Measurements from ENCODE around the gene PLBD1. TPM values are rescaled to one million over a fixed set of nuclear protein-coding genes. Genes with fewer than 3 reads are reported as not detected.

PLBD1 gene, protein sequence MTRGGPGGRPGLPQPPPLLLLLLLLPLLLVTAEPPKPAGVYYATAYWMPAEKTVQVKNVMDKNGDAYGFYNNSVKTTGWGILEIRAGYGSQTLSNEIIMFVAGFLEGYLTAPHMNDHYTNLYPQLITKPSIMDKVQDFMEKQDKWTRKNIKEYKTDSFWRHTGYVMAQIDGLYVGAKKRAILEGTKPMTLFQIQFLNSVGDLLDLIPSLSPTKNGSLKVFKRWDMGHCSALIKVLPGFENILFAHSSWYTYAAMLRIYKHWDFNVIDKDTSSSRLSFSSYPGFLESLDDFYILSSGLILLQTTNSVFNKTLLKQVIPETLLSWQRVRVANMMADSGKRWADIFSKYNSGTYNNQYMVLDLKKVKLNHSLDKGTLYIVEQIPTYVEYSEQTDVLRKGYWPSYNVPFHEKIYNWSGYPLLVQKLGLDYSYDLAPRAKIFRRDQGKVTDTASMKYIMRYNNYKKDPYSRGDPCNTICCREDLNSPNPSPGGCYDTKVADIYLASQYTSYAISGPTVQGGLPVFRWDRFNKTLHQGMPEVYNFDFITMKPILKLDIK
- 10 to 100 TPM in 1 of 4 donors, 1 to 10 TPM in 3; 4.1 to 18.7 (median 6.6) TPM for total RNA-seq

GRCh38 chr12:14567351-14568162 is at the start of gene PLBD1:
TSS of gene PLBD1 (minus strand) at chr12:14567883. CDS start at chr12:14567696, 187 bp downstream.
- 8% methylated on average over 43 of the region's 76 CpGs for WGBS

GRCh38 chr12:14614704-14615121 is 47.0 kb upstream of the PLBD1 start:
- intact Hi-C loops (cut with DNase I): no loop called here
- 57% methylated on average over 3 of the region's 3 CpGs for WGBS
- peaks cover 0 to 3% (median 0%) of the 10 kb centered on the region in 4 donors for H3K9me3 ChIP-seq
- no peak for DNase-seq (ENCODE audit: extremely low spot score)
- H3K4me3 ChIP-seq: no peak overlapping the region
- no peak for TF ChIP-seq POLR2AphosphoS5 (IDR thresholded peaks at IDR 0.05)
- H3K27ac ChIP-seq (replicated peaks in 1 of 4): no peak overlapping the region
- no peaks in the 10 kb centered on the region for H3K36me3 ChIP-seq
- peaks cover 13 to 20% (median 17%) of the 10 kb centered on the region in 4 donors for H3K4me1 ChIP-seq
- no peaks in the 10 kb centered on the region for H3K27me3 ChIP-seq

More at GRCh38 chr12:14567351-14568162, at the start of gene PLBD1:
- DNase-seq (ENCODE audit: extremely low spot score): no peak
- peaks cover 0 to 21% (median 14%) of the 10 kb centered on the region in 4 donors for H3K4me1 ChIP-seq
- peak within 1 kb of the TSS; percentile 65 to 74 (median 67) for H3K4me3 ChIP-seq
- no peaks in the 10 kb centered on the region for H3K9me3 ChIP-seq
- TF ChIP-seq POLR2A (IDR thresholded peaks at IDR 0.05; ENCODE audit: low read depth) (peak; percentile 36), EP300 (IDR thresholded peaks at IDR 0.05) (no peak), POLR2AphosphoS5 (IDR thresholded peaks at IDR 0.05) (peak; percentile 14 to 39)
- TF ChIP-seq, protein P1, sequence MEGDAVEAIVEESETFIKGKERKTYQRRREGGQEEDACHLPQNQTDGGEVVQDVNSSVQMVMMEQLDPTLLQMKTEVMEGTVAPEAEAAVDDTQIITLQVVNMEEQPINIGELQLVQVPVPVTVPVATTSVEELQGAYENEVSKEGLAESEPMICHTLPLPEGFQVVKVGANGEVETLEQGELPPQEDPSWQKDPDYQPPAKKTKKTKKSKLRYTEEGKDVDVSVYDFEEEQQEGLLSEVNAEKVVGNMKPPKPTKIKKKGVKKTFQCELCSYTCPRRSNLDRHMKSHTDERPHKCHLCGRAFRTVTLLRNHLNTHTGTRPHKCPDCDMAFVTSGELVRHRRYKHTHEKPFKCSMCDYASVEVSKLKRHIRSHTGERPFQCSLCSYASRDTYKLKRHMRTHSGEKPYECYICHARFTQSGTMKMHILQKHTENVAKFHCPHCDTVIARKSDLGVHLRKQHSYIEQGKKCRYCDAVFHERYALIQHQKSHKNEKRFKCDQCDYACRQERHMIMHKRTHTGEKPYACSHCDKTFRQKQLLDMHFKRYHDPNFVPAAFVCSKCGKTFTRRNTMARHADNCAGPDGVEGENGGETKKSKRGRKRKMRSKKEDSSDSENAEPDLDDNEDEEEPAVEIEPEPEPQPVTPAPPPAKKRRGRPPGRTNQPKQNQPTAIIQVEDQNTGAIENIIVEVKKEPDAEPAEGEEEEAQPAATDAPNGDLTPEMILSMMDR (IDR thresholded peaks at IDR 0.05): no peak
- peak within 1 kb of the TSS; percentile 56 to 77 (median 72) for H3K27ac ChIP-seq (replicated peaks in 1 of 4)
- H3K27me3 ChIP-seq: no peaks in the 10 kb centered on the region
- intact Hi-C loops (cut with DNase I): loop anchor here (5.0 kb wide), 1 partner anchor 205 kb away; no protein-coding TSS in a partner anchor
- no peaks in the 10 kb centered on the region for H3K36me3 ChIP-seq

GRCh38 chr12:14613718-14614117 is 46.0 kb upstream of the PLBD1 start:
- H3K4me3 ChIP-seq: no peak overlapping the region
- no peak overlapping the region for H3K27ac ChIP-seq (replicated peaks in 1 of 4)
- peaks cover 0 to 3% (median 0%) of the 10 kb centered on the region in 4 donors for H3K9me3 ChIP-seq
- TF ChIP-seq, protein P1 (IDR thresholded peaks at IDR 0.05): no peak
- TF ChIP-seq POLR2A (IDR thresholded peaks at IDR 0.05; ENCODE audit: low read depth): no peak
- no peak for TF ChIP-seq POLR2AphosphoS5 (IDR thresholded peaks at IDR 0.05)
- TF ChIP-seq EP300 (IDR thresholded peaks at IDR 0.05): no peak
- WGBS: 90% methylated on average over 1 of the region's 1 CpG
- intact Hi-C loops (cut with DNase I): no loop called here
- no peaks in the 10 kb centered on the region for H3K36me3 ChIP-seq
- peaks cover 13 to 20% (median 17%) of the 10 kb centered on the region in 4 donors for H3K4me1 ChIP-seq
- no peaks in the 10 kb centered on the region for H3K27me3 ChIP-seq
- no peak for DNase-seq (ENCODE audit: extremely low spot score)

DNA sequence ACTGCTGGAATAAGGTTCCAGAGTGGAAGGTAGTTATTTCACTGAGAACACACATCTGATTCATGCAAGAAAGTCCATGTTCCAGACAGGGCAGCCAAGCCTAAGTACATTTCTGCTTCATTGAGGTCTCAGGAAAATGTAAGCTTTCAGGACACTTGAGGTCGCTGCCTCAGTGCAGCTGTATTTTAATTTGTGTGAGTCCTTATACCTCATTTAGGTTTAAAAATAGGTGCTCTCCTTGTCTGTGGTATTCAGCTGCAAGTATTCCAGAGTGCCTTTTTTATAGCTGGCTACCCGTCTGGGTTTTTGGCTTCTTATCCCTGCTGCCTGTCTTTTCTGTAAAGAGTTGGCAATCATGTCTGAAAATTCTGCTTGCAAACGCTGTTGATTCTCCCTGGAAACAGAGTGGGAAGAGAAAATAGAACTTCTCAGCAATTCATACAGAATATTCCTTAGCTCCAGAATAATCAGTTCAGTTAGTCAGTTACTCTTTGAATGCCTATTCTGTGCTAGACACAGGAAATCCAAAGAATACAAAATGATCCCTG is 45.3 kb upstream of the PLBD1 start:
- Histone ChIP-seq H3K9me3 (peaks cover 0 to 3% (median 0%) of the 10 kb centered on the region in 4 donors), H3K4me1 (peaks cover 13 to 20% (median 17%) of the 10 kb centered on the region in 4 donors), H3K4me3 (no peak overlapping the region), H3K36me3 (no peaks in the 10 kb centered on the region), H3K27me3 (no peaks in the 10 kb centered on the region), H3K27ac (replicated peaks in 1 of 4) (no peak overlapping the region)
- intact Hi-C loops (cut with DNase I): no loop called here
- 27% methylated on average over 3 of the region's 3 CpGs for WGBS
- TF ChIP-seq POLR2A (IDR thresholded peaks at IDR 0.05; ENCODE audit: low read depth) (no peak), POLR2AphosphoS5 (IDR thresholded peaks at IDR 0.05) (no peak), EP300 (IDR thresholded peaks at IDR 0.05) (no peak)
- TF ChIP-seq, protein P1 (IDR thresholded peaks at IDR 0.05): no peak
- no peak for DNase-seq (ENCODE audit: extremely low spot score)
